K562 (cell line): Measurements from ENCODE around the gene ATRNL1. TPM values are rescaled to one million over a fixed set of nuclear protein-coding genes. Genes with fewer than 3 reads are reported as not detected.

Source experiments
- ATAC-seq: fragments of 200-7000 bp; cut with Tn5 transposase; 3 replicates; pipeline ENCODE4 v1.9.1; 2020; ENCODE audit warnings: moderate library complexity
- BruUV-seq: library from RNA; stranded (reverse); fragments of 400-500 nt; replicated peaks from 2 replicates; lab custom pipeline; 2021; lab: Mats Ljungman, UMichigan
- CTCF ChIA-PET: fragments of 300-600 bp; formaldehyde crosslinking; extraction: SDS; loops from one replicate; lab custom pipeline; 2021; ENCODE audit warnings: low intra/inter-chr PET ratio; lab: Yijun Ruan, JAX
- POLR2A ChIA-PET: fragments of 300-600, 350-650 bp; sonication (Branson Sonifier 250); formaldehyde crosslinking; extraction: SDS; loops from one replicate; lab custom pipeline; 2021; ENCODE audit warnings: antibody characterized with exemption, inconsistent platforms; lab: Yijun Ruan, JAX
- DNase-seq, 4 experiments: peaks; one replicate each; pipeline versions ENCODE4 v3.0.0 to v3.0.0-alpha.2; 2011 to 2018; ENCODE audit warnings: low spot score in 3 of 4, mixed read lengths in 3 of 4; ENCODE audit errors: extremely low read depth in 1 of 4
- FAIRE-seq: peaks from 2 replicates; lab custom pipeline; 2011; peaks lifted over from hg19 to GRCh38; lab: Jason Lieb, UNC
- H2AFZ ChIP-seq: 2 replicates; pipeline ENCODE4 v1.6.0; 2011; ENCODE audit warnings: low read depth, low read length, control low read depth, inconsistent platforms
- H3K27ac ChIP-seq: fragments of 200-600 bp; 3 replicates; pipeline ENCODE4 v1.8.0; 2011; ENCODE audit warnings: low read depth, mild to moderate bottlenecking, control low read depth, inconsistent platforms, low read length, moderate library complexity, mixed read lengths; ENCODE audit errors: extremely low read depth
- H3K27me3 ChIP-seq, 2 experiments: fragments of 300-600 bp in 1 of 2; 2 replicates in 1 of 2; 3 replicates in 1 of 2; pipeline versions ENCODE4 v1.6.0 to v1.8.0; 2011; ENCODE audit warnings: inconsistent platforms in 2 of 2, low read length in 2 of 2, mild to moderate bottlenecking in 1 of 2, mixed read lengths in 1 of 2, moderate library complexity in 1 of 2; ENCODE audit not compliant: control insufficient read depth in 2 of 2, insufficient read depth in 2 of 2
- H3K36me3 ChIP-seq: fragments of 300-600 bp; 3 replicates; pipeline ENCODE4 v1.8.0; 2011; ENCODE audit warnings: mild to moderate bottlenecking, low read length, inconsistent platforms; ENCODE audit not compliant: control insufficient read depth, insufficient read depth
- H3K4me1 ChIP-seq, 2 experiments: fragments of 200-600 bp in 1 of 2; replicated peaks in 1 of 2; 2 replicates in 1 of 2; 3 replicates in 1 of 2; pipeline versions ENCODE4 v1.5.1 to v1.8.0; 2011; ENCODE audit warnings: inconsistent platforms in 2 of 2, low read length in 2 of 2, mild to moderate bottlenecking in 1 of 2, mixed read lengths in 1 of 2, moderate library complexity in 1 of 2; ENCODE audit not compliant: control insufficient read depth in 2 of 2, insufficient read depth in 2 of 2
- H3K4me2 ChIP-seq: 2 replicates; pipeline ENCODE4 v1.6.1; 2011; ENCODE audit warnings: low read length, control low read depth, inconsistent platforms, mixed read lengths; ENCODE audit not compliant: insufficient read depth
- H3K4me3 ChIP-seq: fragments of 200-600 bp; sonication (generic), shearing (Covaris generic); 2 replicates; pipeline ENCODE4 v1.5.1; 2016; ENCODE audit warnings: control low read depth, inconsistent platforms
- H3K79me2 ChIP-seq: fragments of 200-600 bp; 3 replicates; pipeline ENCODE4 v1.8.0; 2011; ENCODE audit warnings: low read length, inconsistent platforms; ENCODE audit not compliant: control insufficient read depth, insufficient read depth
- H3K9ac ChIP-seq, 2 experiments: 2 replicates each; pipeline versions ENCODE4 v1.6.0 to v1.6.1; 2011; ENCODE audit warnings: low read depth in 2 of 2, low read length in 2 of 2, control low read depth in 1 of 2, inconsistent platforms in 1 of 2, mild to moderate bottlenecking in 1 of 2, mixed read lengths in 1 of 2; ENCODE audit not compliant: insufficient read depth in 1 of 2
- H3K9me1 ChIP-seq: one replicate; pipeline ENCODE4 v1.6.0; 2011; ENCODE audit warnings: inconsistent platforms, mild to moderate bottlenecking, low read length, moderate library complexity; ENCODE audit not compliant: control insufficient read depth, insufficient read depth
- H3K9me3 ChIP-seq: replicated peaks from 2 replicates; pipeline ENCODE4 v1.5.1; 2011; ENCODE audit warnings: low read depth, low read length, inconsistent platforms; ENCODE audit not compliant: control insufficient read depth, insufficient read depth
- H4K20me1 ChIP-seq: replicated peaks from 2 replicates; pipeline ENCODE4 v1.6.1; 2011; ENCODE audit warnings: low read length, inconsistent platforms, mixed read lengths; ENCODE audit not compliant: control insufficient read depth, insufficient read depth
- CBX2 ChIP-seq: fragments of 200-600 bp; sonication (generic); IDR thresholded peaks from one replicate; pipeline ENCODE4 v1.6.1; 2012; ENCODE audit warnings: mild to moderate bottlenecking, low read length, inconsistent platforms; ENCODE audit not compliant: insufficient read depth, poor library complexity, severe bottlenecking
- E2F5 ChIP-seq: sonication (generic); formaldehyde crosslinking; IDR thresholded peaks from 2 replicates; pipeline ENCODE4 v1.8.0; 2022; ENCODE audit warnings: mild to moderate bottlenecking, missing genetic modification reagents
- FOXJ3 ChIP-seq: sonication (generic); formaldehyde crosslinking; IDR thresholded peaks from 2 replicates; pipeline ENCODE4 v1.4.0; 2020; ENCODE audit warnings: mild to moderate bottlenecking, missing genetic modification reagents
- HNRNPLL ChIP-seq: fragments of 200-400 bp; formaldehyde crosslinking; IDR thresholded peaks from 2 replicates; pipeline ENCODE4 v1.6.1; 2017; ENCODE audit warnings: low read length, low read depth, mild to moderate bottlenecking; ENCODE audit not compliant: poor library complexity, severe bottlenecking
- MAZ ChIP-seq, 2 experiments: fragments of 450-650 bp in 1 of 2; sonication (generic) in 1 of 2; formaldehyde crosslinking; IDR thresholded peaks in 1 of 2; conservative IDR thresholded peaks in 1 of 2; 2 replicates each; pipeline versions ENCODE4 v1.4.0 to v1.5.0; 2020; ENCODE audit warnings: mild to moderate bottlenecking in 1 of 2, missing genetic modification reagents in 1 of 2
- MCM5 ChIP-seq: fragments of 450-650 bp; IDR thresholded peaks from 2 replicates; pipeline ENCODE4 v1.6.1; 2016; ENCODE audit warnings: low read depth
- TRIM28 ChIP-seq: fragments of 450-650 bp; IDR thresholded peaks from 2 replicates; pipeline ENCODE4 v1.6.1; 2017
- UBTF ChIP-seq, 2 experiments: IDR thresholded peaks; 2 replicates each; pipeline ENCODE4 v1.6.1; 2012; ENCODE audit warnings: improper control_type of control experiment in 2 of 2, low read depth in 2 of 2, low read length in 2 of 2, borderline replicate concordance in 1 of 2
- ZBTB9 ChIP-seq: fragments of 450-650 bp; formaldehyde crosslinking; IDR thresholded peaks from 2 replicates; pipeline ENCODE4 v1.4.0; 2020; ENCODE audit warnings: mild to moderate bottlenecking, moderate library complexity
- WGBS: fragments of 100-300 bp; shearing (Covaris generic); methylation state at CpG from one replicate; pipeline ENCODE4 v1.1.6; 2016; ENCODE audit warnings: low coverage, mixed read lengths; ENCODE audit not compliant: insufficient coverage; ENCODE audit errors: missing lambda C conversion rate; 5-methylcytosine and 5-hydroxymethylcytosine counted together
- in situ Hi-C: fragments of 300-500 bp; cut with MboI; formaldehyde crosslinking; loops from 4 replicates; pipeline ENCODE4 v1.15.0; 2018; ENCODE audit warnings: inconsistent platforms, mixed read lengths
- intact Hi-C: fragments of 100-400 bp; cut with micrococcal nuclease; formaldehyde crosslinking; loops from 2 replicates; pipeline ENCODE4 v1.14.2; 2022
- polyA plus RNA-seq, 8 experiments: library from polyadenylated mRNA; depleted of rRNA in 4 of 8; stranded (reverse) in 5 of 8; unstranded in 3 of 8; fragments of >200 nt; fragmentation: Nextera tagmentation in 2 of 8; fragmentation: Illumina TruSeq in 1 of 8; extraction: Ambion mirVana in 2 of 8; extraction: Trizol in 1 of 8; gene quantifications; 2 replicates each; pipeline versions ENCODE4 v1.2.1 to v1.2.3, GENCODE V29; 2011 to 2014; ENCODE audit warnings: inconsistent platforms in 1 of 8, missing spikeins in 1 of 8
- total RNA-seq, 7 experiments: library from RNA; depleted of rRNA in 6 of 7; stranded (reverse); fragments of >200 nt in 6 of 7; fragmentation: Illumina TruSeq in 2 of 7; extraction: Trizol in 2 of 7; gene quantifications; 2 replicates each; pipeline versions ENCODE4 v1.2.1 to v1.2.3, GENCODE V29; 2011 to 2021; ENCODE audit warnings: low replicate concordance in 1 of 7
- TF ChIP-seq, protein P1 (sequence below): fragments of 250-450 bp; sonication (Bioruptor Pico); IDR thresholded peaks from 2 replicates; pipeline ENCODE4 v1.8.0; 2022; ENCODE audit warnings: moderate library complexity, mild to moderate bottlenecking, inconsistent platforms
- TF ChIP-seq, protein P2 (sequence below): sonication (generic); formaldehyde crosslinking; IDR thresholded peaks from 2 replicates; pipeline ENCODE4 v1.8.0; 2023; ENCODE audit warnings: missing genetic modification reagents, mild to moderate bottlenecking, borderline replicate concordance

ATRNL1 gene
- total and polyA plus RNA-seq, 9 of the 15 experiments (the other 6 are each of a cell fraction or from before 2014, with no cell fraction given) = 0.18 TPM; not detected in 8

GRCh38 chr10:115624448-115624847 is 531.3 kb downstream of the ATRNL1 start:
- intact Hi-C loops = no loop called here
- no peak for FAIRE-seq
- no peak overlapping the region for H2AFZ ChIP-seq

More at GRCh38 chr10:115624448-115624847, 531.3 kb downstream of the ATRNL1 start:
- H3K9me3 ChIP-seq = no peaks in the 10 kb centered on the region
- no peaks in the 10 kb centered on the region for H3K27me3 ChIP-seq
- no peak overlapping the region for H3K27ac ChIP-seq
- no TSS peak for BruUV-seq
- no peaks in the 10 kb centered on the region for H3K9me1 ChIP-seq
- H3K79me2 ChIP-seq = no peaks in the 10 kb centered on the region
- DNase-seq (no peak), ATAC-seq (no peak)
- ChIA-PET CTCF (no interaction called here), POLR2A (no interaction called here)
- in situ Hi-C loops = no loop called here
- no peak overlapping the region for H3K4me3 ChIP-seq
- H3K9ac ChIP-seq = no peak overlapping the region
- 4% methylated on average over 4 of the region's 4 CpGs for WGBS
- H3K36me3 ChIP-seq = no peaks in the 10 kb centered on the region
- no peaks in the 10 kb centered on the region for H4K20me1 ChIP-seq
- H3K4me1 ChIP-seq = no peaks in the 10 kb centered on the region
- no peak for TF ChIP-seq HNRNPLL
- TF ChIP-seq E2F5 (CRISPR knock-in tag) = no peak
- TF ChIP-seq CBX2 = no peak
- TF ChIP-seq MAZ (CRISPR knock-in tag; conservative IDR thresholded peaks at IDR 0.05 in 1 of 2, IDR thresholded peaks at IDR 0.05 in 1 of 2) = no peak
- no peak for TF ChIP-seq MCM5
- no peak for TF ChIP-seq UBTF (IDR thresholded peaks at IDR 0.05; ENCODE audit: borderline replicate concordance in 1 of 2, low read depth in 2 of 2, low read length in 2 of 2)
- TF ChIP-seq TRIM28 = no peak
- TF ChIP-seq FOXJ3 (CRISPR knock-in tag) = no peak
- TF ChIP-seq, protein P1, sequence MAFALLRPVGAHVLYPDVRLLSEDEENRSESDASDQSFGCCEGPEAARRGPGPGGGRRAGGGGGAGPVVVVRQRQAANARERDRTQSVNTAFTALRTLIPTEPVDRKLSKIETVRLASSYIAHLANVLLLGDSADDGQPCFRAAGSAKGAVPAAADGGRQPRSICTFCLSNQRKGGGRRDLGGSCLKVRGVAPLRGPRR = no peak
- no peak for TF ChIP-seq ZBTB9 (CRISPR knock-in tag)
- TF ChIP-seq, protein P2, sequence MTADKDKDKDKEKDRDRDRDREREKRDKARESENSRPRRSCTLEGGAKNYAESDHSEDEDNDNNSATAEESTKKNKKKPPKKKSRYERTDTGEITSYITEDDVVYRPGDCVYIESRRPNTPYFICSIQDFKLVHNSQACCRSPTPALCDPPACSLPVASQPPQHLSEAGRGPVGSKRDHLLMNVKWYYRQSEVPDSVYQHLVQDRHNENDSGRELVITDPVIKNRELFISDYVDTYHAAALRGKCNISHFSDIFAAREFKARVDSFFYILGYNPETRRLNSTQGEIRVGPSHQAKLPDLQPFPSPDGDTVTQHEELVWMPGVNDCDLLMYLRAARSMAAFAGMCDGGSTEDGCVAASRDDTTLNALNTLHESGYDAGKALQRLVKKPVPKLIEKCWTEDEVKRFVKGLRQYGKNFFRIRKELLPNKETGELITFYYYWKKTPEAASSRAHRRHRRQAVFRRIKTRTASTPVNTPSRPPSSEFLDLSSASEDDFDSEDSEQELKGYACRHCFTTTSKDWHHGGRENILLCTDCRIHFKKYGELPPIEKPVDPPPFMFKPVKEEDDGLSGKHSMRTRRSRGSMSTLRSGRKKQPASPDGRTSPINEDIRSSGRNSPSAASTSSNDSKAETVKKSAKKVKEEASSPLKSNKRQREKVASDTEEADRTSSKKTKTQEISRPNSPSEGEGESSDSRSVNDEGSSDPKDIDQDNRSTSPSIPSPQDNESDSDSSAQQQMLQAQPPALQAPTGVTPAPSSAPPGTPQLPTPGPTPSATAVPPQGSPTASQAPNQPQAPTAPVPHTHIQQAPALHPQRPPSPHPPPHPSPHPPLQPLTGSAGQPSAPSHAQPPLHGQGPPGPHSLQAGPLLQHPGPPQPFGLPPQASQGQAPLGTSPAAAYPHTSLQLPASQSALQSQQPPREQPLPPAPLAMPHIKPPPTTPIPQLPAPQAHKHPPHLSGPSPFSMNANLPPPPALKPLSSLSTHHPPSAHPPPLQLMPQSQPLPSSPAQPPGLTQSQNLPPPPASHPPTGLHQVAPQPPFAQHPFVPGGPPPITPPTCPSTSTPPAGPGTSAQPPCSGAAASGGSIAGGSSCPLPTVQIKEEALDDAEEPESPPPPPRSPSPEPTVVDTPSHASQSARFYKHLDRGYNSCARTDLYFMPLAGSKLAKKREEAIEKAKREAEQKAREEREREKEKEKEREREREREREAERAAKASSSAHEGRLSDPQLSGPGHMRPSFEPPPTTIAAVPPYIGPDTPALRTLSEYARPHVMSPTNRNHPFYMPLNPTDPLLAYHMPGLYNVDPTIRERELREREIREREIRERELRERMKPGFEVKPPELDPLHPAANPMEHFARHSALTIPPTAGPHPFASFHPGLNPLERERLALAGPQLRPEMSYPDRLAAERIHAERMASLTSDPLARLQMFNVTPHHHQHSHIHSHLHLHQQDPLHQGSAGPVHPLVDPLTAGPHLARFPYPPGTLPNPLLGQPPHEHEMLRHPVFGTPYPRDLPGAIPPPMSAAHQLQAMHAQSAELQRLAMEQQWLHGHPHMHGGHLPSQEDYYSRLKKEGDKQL = no peak
- no peak overlapping the region for H3K4me2 ChIP-seq
